ENCODE data around the gene EPHA7.

EPHA7 gene

DNA sequence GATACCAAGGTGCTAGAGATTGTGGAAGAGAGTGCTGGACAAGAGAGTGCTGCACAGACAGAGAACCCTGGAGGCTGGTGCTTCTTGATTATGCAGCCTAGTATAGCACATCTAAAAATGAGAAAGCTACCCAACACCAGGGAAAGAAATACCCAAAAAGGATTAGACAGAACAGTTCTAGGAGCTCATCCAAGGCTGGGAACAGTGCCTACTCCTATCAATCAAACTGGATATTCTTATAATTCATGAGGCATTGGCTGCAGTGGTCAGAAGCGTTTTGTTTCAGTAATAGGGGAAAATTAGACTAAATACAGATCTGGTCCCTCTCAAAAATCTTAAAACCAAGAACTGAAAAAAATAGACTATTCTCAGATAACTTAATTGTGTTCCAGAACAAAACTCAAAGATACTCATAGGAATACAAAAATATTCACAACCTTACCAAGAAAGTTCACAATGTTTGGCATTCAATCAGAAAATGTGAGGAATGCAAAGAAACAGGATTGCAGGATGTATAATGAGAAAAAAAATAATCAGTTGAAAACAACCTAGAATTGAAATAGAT is 222.9 kb downstream of the EPHA7 start:
- no peak for ATAC-seq
- TF ChIP-seq ARNTL (CRISPR knock-in tag; IDR thresholded peaks at IDR 0.05; ENCODE audit: borderline replicate concordance, low read depth) (no peak), RARB (CRISPR knock-in tag; IDR thresholded peaks at IDR 0.05) (no peak), ZNF8 (CRISPR knock-in tag; IDR thresholded peaks at IDR 0.05) (no peak), CREB5 (CRISPR knock-in tag; IDR thresholded peaks at IDR 0.05; ENCODE audit: low read depth) (no peak), CSDC2 (CRISPR knock-in tag; IDR thresholded peaks at IDR 0.05) (no peak), TOX (CRISPR knock-in tag; IDR thresholded peaks at IDR 0.05; ENCODE audit: borderline replicate concordance) (no peak), ZC3H10 (CRISPR knock-in tag; IDR thresholded peaks at IDR 0.05) (no peak), BACH2 (CRISPR knock-in tag; IDR thresholded peaks at IDR 0.05; ENCODE audit: borderline replicate concordance) (no peak)

DNA sequence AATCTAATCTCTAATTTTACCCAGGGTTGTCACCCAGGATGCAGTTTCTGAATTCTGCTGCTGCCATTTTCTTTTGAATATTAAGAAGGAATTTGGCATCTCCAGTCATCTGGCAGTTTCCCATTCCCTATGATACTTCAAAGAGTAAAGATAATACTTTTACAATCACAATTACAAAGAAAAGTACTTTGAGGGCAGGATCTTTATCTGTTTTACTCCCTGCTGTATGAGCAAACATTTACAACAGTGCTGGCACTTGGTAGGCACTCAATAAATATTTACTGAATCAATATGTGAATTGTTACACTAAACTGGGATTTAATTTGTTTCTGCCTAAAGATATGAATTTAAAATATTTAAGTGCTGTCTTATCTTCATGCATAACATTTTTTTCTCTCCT is 224.9 kb downstream of the EPHA7 start:
- TF ChIP-seq RARB (CRISPR knock-in tag; IDR thresholded peaks at IDR 0.05), result no peak
- TF ChIP-seq CSDC2 (CRISPR knock-in tag; IDR thresholded peaks at IDR 0.05), result no peak
- TF ChIP-seq ESRRG (CRISPR knock-in tag; IDR thresholded peaks at IDR 0.05), result no peak
- no peak for TF ChIP-seq GLIS3 (CRISPR knock-in tag; IDR thresholded peaks at IDR 0.05)
- TF ChIP-seq ZC3H10 (CRISPR knock-in tag; IDR thresholded peaks at IDR 0.05), result no peak
- TF ChIP-seq BACH2 (CRISPR knock-in tag; IDR thresholded peaks at IDR 0.05; ENCODE audit: borderline replicate concordance), result no peak
- no peak for TF ChIP-seq ZNF70 (CRISPR knock-in tag; IDR thresholded peaks at IDR 0.05)
- no peak for TF ChIP-seq SNAI2 (CRISPR knock-in tag; IDR thresholded peaks at IDR 0.05)
- no peak for TF ChIP-seq ISL1 (CRISPR knock-in tag; IDR thresholded peaks at IDR 0.05)
- TF ChIP-seq, protein P1, sequence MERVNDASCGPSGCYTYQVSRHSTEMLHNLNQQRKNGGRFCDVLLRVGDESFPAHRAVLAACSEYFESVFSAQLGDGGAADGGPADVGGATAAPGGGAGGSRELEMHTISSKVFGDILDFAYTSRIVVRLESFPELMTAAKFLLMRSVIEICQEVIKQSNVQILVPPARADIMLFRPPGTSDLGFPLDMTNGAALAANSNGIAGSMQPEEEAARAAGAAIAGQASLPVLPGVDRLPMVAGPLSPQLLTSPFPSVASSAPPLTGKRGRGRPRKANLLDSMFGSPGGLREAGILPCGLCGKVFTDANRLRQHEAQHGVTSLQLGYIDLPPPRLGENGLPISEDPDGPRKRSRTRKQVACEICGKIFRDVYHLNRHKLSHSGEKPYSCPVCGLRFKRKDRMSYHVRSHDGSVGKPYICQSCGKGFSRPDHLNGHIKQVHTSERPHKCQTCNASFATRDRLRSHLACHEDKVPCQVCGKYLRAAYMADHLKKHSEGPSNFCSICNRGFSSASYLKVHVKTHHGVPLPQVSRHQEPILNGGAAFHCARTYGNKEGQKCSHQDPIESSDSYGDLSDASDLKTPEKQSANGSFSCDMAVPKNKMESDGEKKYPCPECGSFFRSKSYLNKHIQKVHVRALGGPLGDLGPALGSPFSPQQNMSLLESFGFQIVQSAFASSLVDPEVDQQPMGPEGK (CRISPR knock-in tag; IDR thresholded peaks at IDR 0.05; ENCODE audit: borderline replicate concordance), result no peak
- TF ChIP-seq, protein P2, sequence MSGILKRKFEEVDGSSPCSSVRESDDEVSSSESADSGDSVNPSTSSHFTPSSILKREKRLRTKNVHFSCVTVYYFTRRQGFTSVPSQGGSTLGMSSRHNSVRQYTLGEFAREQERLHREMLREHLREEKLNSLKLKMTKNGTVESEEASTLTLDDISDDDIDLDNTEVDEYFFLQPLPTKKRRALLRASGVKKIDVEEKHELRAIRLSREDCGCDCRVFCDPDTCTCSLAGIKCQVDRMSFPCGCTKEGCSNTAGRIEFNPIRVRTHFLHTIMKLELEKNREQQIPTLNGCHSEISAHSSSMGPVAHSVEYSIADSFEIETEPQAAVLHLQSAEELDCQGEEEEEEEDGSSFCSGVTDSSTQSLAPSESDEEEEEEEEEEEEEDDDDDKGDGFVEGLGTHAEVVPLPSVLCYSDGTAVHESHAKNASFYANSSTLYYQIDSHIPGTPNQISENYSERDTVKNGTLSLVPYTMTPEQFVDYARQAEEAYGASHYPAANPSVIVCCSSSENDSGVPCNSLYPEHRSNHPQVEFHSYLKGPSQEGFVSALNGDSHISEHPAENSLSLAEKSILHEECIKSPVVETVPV (CRISPR knock-in tag; IDR thresholded peaks at IDR 0.05), result no peak

DNA sequence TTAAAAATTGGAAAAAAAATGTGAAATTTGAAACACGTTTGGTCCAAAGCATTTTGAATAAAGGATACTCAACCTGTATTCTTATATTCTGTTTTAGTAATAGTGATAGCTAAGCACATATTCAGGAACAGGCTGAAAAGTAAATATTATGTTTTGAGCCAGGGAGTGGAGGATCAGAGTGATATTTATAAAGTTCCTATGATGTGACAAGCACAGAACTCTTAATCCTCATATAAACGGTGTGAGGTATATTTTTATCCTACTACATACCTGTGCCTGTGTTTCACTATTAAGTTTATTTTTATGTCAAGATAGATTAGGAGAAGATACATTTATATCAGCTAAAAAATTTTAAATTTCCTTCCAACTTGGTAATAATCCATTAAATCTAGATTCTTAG is 225.5 kb downstream of the EPHA7 start:
- ATAC-seq, result no peak
- TF ChIP-seq ZNF565 (CRISPR knock-in tag; conservative IDR thresholded peaks at IDR 0.05; ENCODE audit: low read depth) (no peak), ZNF70 (CRISPR knock-in tag; IDR thresholded peaks at IDR 0.05) (no peak), PPARA (CRISPR knock-in tag; IDR thresholded peaks at IDR 0.05; ENCODE audit: borderline replicate concordance) (no peak), ZC3H10 (CRISPR knock-in tag; IDR thresholded peaks at IDR 0.05) (no peak), CSDC2 (CRISPR knock-in tag; IDR thresholded peaks at IDR 0.05) (no peak), ZNF8 (CRISPR knock-in tag; IDR thresholded peaks at IDR 0.05) (no peak), TOX (CRISPR knock-in tag; IDR thresholded peaks at IDR 0.05; ENCODE audit: borderline replicate concordance) (no peak), ZFP30 (CRISPR knock-in tag; IDR thresholded peaks at IDR 0.05) (no peak), SNAI2 (CRISPR knock-in tag; IDR thresholded peaks at IDR 0.05) (no peak), OSR1 (CRISPR knock-in tag; IDR thresholded peaks at IDR 0.05) (no peak)
- TF ChIP-seq, protein P1 (CRISPR knock-in tag; IDR thresholded peaks at IDR 0.05; ENCODE audit: borderline replicate concordance), result no peak

More for the DNA sequence above, 224.9 kb downstream of the EPHA7 start:
- ATAC-seq, result no peak
